ENCODE measurements around the gene VEZT. TPM values are rescaled to one million over a fixed set of nuclear protein-coding genes. Genes with fewer than 3 reads are reported as not detected.

Gene VEZT
- polyA plus RNA-seq, 3 donors: 14.6 to 20.6 (median 16.7) TPM

DNA sequence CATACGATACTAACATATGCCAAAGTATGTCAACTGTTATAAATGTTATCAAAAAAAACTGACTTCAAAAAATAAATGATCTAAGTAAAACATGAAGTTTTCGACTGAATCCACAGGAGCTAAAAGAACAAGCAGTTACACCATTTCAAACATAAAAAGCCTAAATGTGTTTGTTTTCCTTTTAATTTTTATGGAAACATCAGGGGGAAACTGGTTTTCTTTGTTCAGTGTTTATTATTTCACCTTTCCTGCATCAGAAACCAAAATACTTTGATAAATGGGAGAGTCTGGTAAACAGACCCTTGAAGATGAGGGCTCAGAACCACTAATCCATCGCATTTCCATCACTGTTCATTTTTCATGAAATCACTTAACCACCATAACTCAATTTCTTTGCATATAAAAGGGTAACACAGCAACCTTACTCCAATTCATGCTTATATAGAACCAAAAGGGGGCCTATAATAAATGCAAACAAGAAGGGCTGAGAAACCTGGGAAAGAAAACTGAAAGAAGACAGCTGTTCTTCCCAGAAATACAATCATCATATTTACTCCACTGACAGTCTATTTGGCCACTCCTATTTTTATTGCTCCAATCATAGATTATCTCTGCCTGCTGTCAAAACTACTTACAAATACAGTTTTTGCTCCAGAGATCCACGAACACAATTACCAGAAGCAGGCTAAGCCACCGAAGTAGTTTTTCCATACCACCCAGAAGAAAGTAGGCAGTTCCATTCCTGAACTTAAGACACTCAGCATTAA is 17.3 kb upstream of the VEZT start:
- WGBS (ENCODE audit: insufficient coverage): 90% methylated on average over 2 of the region's 5 CpGs
- no peak overlapping the region for H3K9ac ChIP-seq (ENCODE audit: insufficient read depth, low read length, poor library complexity, severe bottlenecking)
- Mint-ChIP-seq H3K36me3 (peaks cover 12 to 14% of the 10 kb centered on the region in 2 donors), H3K9me3 (no peaks in the 10 kb centered on the region), H3K4me3 (no peak overlapping the region), H3K27ac (peak overlapping the region in 1 of 7 donors; percentile 42), H3K27me3 (ENCODE audit: low read depth in 3 of 3) (no peaks in the 10 kb centered on the region), H3K4me1 (peaks cover 27% of the 10 kb centered on the region)
- peaks cover 75% of the 10 kb centered on the region for H4K20me1 ChIP-seq (ENCODE audit: insufficient read depth, low read length)
- intact Hi-C loops (cut with micrococcal nuclease): no loop called here
- H3K27ac ChIP-seq (ENCODE audit: low read depth in 1 of 2, low read length in 2 of 2): no peak overlapping the region
- no peak for DNase-seq
- TF ChIP-seq, protein P1, sequence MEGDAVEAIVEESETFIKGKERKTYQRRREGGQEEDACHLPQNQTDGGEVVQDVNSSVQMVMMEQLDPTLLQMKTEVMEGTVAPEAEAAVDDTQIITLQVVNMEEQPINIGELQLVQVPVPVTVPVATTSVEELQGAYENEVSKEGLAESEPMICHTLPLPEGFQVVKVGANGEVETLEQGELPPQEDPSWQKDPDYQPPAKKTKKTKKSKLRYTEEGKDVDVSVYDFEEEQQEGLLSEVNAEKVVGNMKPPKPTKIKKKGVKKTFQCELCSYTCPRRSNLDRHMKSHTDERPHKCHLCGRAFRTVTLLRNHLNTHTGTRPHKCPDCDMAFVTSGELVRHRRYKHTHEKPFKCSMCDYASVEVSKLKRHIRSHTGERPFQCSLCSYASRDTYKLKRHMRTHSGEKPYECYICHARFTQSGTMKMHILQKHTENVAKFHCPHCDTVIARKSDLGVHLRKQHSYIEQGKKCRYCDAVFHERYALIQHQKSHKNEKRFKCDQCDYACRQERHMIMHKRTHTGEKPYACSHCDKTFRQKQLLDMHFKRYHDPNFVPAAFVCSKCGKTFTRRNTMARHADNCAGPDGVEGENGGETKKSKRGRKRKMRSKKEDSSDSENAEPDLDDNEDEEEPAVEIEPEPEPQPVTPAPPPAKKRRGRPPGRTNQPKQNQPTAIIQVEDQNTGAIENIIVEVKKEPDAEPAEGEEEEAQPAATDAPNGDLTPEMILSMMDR (IDR thresholded peaks at IDR 0.05): no peak
- peaks cover 27 to 28% of the 10 kb centered on the region in 2 donors for H3K4me1 ChIP-seq (ENCODE audit: control insufficient read depth in 1 of 2, insufficient read depth in 2 of 2, low read length in 2 of 2)
- no peaks in the 10 kb centered on the region for H3K9me3 ChIP-seq (replicated peaks in 1 of 2; ENCODE audit: control insufficient read depth in 1 of 2, insufficient read depth in 1 of 2, low read length in 2 of 2)
- no peaks in the 10 kb centered on the region for H3K36me3 ChIP-seq (replicated peaks in 1 of 2; ENCODE audit: control insufficient read depth in 1 of 2, insufficient read depth in 2 of 2, low read length in 2 of 2)
- H3K79me2 ChIP-seq (ENCODE audit: insufficient read depth, low read length): no peaks in the 10 kb centered on the region
- no peaks in the 10 kb centered on the region for H3K27me3 ChIP-seq (ENCODE audit: control insufficient read depth in 2 of 2, insufficient read depth in 2 of 2, low read length in 2 of 2)
- H2AFZ ChIP-seq (ENCODE audit: insufficient read depth, low read depth, low read length, poor library complexity, severe bottlenecking): no peak overlapping the region
- H3K4me2 ChIP-seq (replicated peaks; ENCODE audit: extremely low read depth, low read length, poor library complexity, severe bottlenecking): no peak overlapping the region
- no peak overlapping the region for H3K4me3 ChIP-seq (replicated peaks in 1 of 3; ENCODE audit: low read depth in 2 of 3, low read length in 3 of 3)

DNA sequence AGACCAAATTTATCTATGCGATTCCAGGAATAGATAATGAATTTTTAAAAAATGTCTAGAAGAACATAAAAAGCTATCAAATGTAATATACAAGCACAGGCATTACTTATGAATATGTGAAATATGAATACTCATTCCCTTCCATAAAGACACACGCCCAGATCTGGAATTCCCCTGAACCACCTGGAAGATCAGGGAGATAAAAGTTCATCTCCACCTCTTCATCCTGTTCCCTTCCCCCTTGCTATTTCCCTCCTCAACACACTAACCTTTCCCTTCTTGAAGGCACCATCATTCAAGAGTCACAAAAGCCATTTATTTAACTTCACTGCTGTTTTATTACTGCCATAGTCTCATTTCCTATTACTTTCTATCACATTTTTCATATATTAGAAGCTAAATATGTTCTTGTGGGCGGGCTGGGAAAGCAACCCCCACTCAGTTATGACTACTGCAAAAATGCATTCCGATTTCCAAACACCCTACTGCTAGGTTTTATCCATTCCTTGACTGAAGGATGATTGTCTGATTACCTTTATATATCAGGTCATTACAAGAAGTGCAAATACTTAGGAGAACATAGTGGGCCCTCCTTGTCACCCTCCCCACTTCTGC is 16.4 kb upstream of the VEZT start:
- Mint-ChIP-seq H3K27me3 (ENCODE audit: low read depth in 3 of 3) (no peaks in the 10 kb centered on the region), H3K27ac (peak overlapping the region in 1 of 7 donors; percentile 72), H3K36me3 (peaks cover 12 to 14% of the 10 kb centered on the region in 2 donors), H3K4me3 (no peak overlapping the region), H3K9me3 (no peaks in the 10 kb centered on the region), H3K4me1 (peaks cover 36% of the 10 kb centered on the region)
- H3K4me2 ChIP-seq (replicated peaks; ENCODE audit: extremely low read depth, low read length, poor library complexity, severe bottlenecking): no peak overlapping the region
- H3K79me2 ChIP-seq (ENCODE audit: insufficient read depth, low read length): no peaks in the 10 kb centered on the region
- H3K9ac ChIP-seq (ENCODE audit: insufficient read depth, low read length, poor library complexity, severe bottlenecking): no peak overlapping the region
- H3K4me1 ChIP-seq (ENCODE audit: control insufficient read depth in 1 of 2, insufficient read depth in 2 of 2, low read length in 2 of 2): peaks cover 36 to 37% of the 10 kb centered on the region in 2 donors
- no peak overlapping the region for H2AFZ ChIP-seq (ENCODE audit: insufficient read depth, low read depth, low read length, poor library complexity, severe bottlenecking)
- WGBS (ENCODE audit: insufficient coverage): 100% methylated on average over 1 of the region's 4 CpGs
- TF ChIP-seq, protein P1 (IDR thresholded peaks at IDR 0.05): no peak
- H3K27ac ChIP-seq (ENCODE audit: low read depth in 1 of 2, low read length in 2 of 2): no peak overlapping the region
- no peak overlapping the region for H3K4me3 ChIP-seq (replicated peaks in 1 of 3; ENCODE audit: low read depth in 2 of 3, low read length in 3 of 3)
- H3K9me3 ChIP-seq (replicated peaks in 1 of 2; ENCODE audit: control insufficient read depth in 1 of 2, insufficient read depth in 1 of 2, low read length in 2 of 2): no peaks in the 10 kb centered on the region
- no peak for DNase-seq
- intact Hi-C loops (cut with micrococcal nuclease): no loop called here
- H3K36me3 ChIP-seq (replicated peaks in 1 of 2; ENCODE audit: control insufficient read depth in 1 of 2, insufficient read depth in 2 of 2, low read length in 2 of 2): no peaks in the 10 kb centered on the region
- no peaks in the 10 kb centered on the region for H3K27me3 ChIP-seq (ENCODE audit: control insufficient read depth in 2 of 2, insufficient read depth in 2 of 2, low read length in 2 of 2)
- H4K20me1 ChIP-seq (ENCODE audit: insufficient read depth, low read length): peaks cover 74% of the 10 kb centered on the region

Data from CD14-positive monocyte (primary cell).